GM13976 (cell line): Measurements from ENCODE around the gene BICDL1.

ENCODE experiments used
- DNase-seq: peaks from one replicate; pipeline ENCODE4 v3.0.0; 2012; ENCODE audit warnings: low spot score
- CTCF ChIP-seq: IDR thresholded peaks from 2 replicates; pipeline ENCODE4 v1.5.1; 2012; ENCODE audit warnings: borderline replicate concordance, mild to moderate bottlenecking; ENCODE audit not compliant: insufficient read depth; ENCODE audit errors: extremely low read depth, missing control alignments, control extremely low read depth
- in situ Hi-C: fragments of 300-500 bp; cut with MboI; formaldehyde crosslinking; loops from one replicate; pipeline ENCODE4 v1.12.0; 2022; ENCODE audit warnings: low sequenced_read_pairs, mixed read lengths, inconsistent platforms; ENCODE audit not compliant: unreplicated experiment

BICDL1 gene

GRCh38 chr12:120119271-120119973, 130.4 kb downstream of the BICDL1 start:
- in situ Hi-C loops = no loop called here
- no peak for DNase-seq
- no peak for TF ChIP-seq CTCF

GRCh38 chr12:120121343-120121742, 132.3 kb downstream of the BICDL1 start:
- in situ Hi-C loops = no loop called here
- TF ChIP-seq CTCF = no peak
- no peak for DNase-seq

GRCh38 chr12:120121766-120122293, 132.8 kb downstream of the BICDL1 start:
- in situ Hi-C loops = no loop called here

GRCh38 chr12:120125029-120125428, 136.0 kb downstream of the BICDL1 start:
- in situ Hi-C loops = no loop called here
- no peak for DNase-seq
- TF ChIP-seq CTCF = no peak

More at GRCh38 chr12:120121766-120122293, 132.8 kb downstream of the BICDL1 start:
- no peak for TF ChIP-seq CTCF
- DNase-seq = peak; percentile 59

- in situ Hi-C loops = no loop called here
- TF ChIP-seq CTCF = no peak
- no peak for DNase-seq
Measured at GRCh38 chr12:120125792-120126634, 137.0 kb downstream of the BICDL1 start.

- DNase-seq = no peak
- no peak for TF ChIP-seq CTCF
- in situ Hi-C loops = no loop called here
Measured at GRCh38 chr12:120126635-120127005, 137.6 kb downstream of the BICDL1 start.
